Kidney (tissue), 14 donors: ENCODE data around the gene NHSL2. TPM values are rescaled to one million over a fixed set of nuclear protein-coding genes. Genes with fewer than 3 reads are reported as not detected.

Experiments
- DNase-seq, 5 donors: peaks; one replicate each; pipeline ENCODE4 v3.0.0-alpha.2; 2013 to 2020
- FAIRE-seq: peaks from 2 replicates; lab custom pipeline; 2012; peaks lifted over from hg19 to GRCh38; lab: Jason Lieb, UNC
- H3K27ac ChIP-seq, 2 donors: one replicate each; pipeline ENCODE4 v1.7.0; 2013; ENCODE audit warnings: low read depth in 2 of 2, low read length in 2 of 2, inconsistent platforms in 1 of 2
- H3K27me3 ChIP-seq: one replicate; pipeline ENCODE4 v1.7.1; 2013; ENCODE audit warnings: low read length, inconsistent platforms; ENCODE audit not compliant: control insufficient read depth, insufficient read depth
- H3K36me3 ChIP-seq, 3 donors: one replicate each; pipeline versions ENCODE4 v1.7.0 to v1.7.1; 2013; ENCODE audit warnings: low read length in 3 of 3, control low read depth in 1 of 3, inconsistent platforms in 1 of 3; ENCODE audit not compliant: insufficient read depth in 3 of 3, control insufficient read depth in 2 of 3
- H3K4me1 ChIP-seq, 3 donors: one replicate each; pipeline versions ENCODE4 v1.7.0 to v1.7.1; 2013; ENCODE audit warnings: low read length in 3 of 3, inconsistent platforms in 1 of 3, low read depth in 1 of 3; ENCODE audit not compliant: control insufficient read depth in 2 of 3, insufficient read depth in 2 of 3
- H3K4me3 ChIP-seq, 3 donors: one replicate each; pipeline versions ENCODE4 v1.7.0 to v1.8.1; 2013; ENCODE audit warnings: low read length in 3 of 3, control low read depth in 1 of 3, inconsistent platforms in 1 of 3
- H3K9ac ChIP-seq, 3 donors: one replicate each; pipeline versions ENCODE4 v1.7.0 to v1.7.1; 2013; ENCODE audit warnings: low read length in 3 of 3, control low read depth in 1 of 3, inconsistent platforms in 1 of 3
- H3K9me3 ChIP-seq, 3 donors: one replicate each; pipeline versions ENCODE4 v1.7.0 to v1.7.1; 2013; ENCODE audit warnings: low read length in 3 of 3, control low read depth in 1 of 3, inconsistent platforms in 1 of 3; ENCODE audit not compliant: control insufficient read depth in 2 of 3, insufficient read depth in 1 of 3
- intact Hi-C: fragments of 100-400 bp; cut with DNase I; formaldehyde crosslinking; loops from one replicate; pipeline ENCODE4 v1.11.1; 2022
- polyA plus RNA-seq: library from polyadenylated mRNA; stranded (reverse); fragments of 350-450 nt; fragmentation: Illumina TruSeq; extraction: RNeasy Lipid Tissue Mini Kit (QIAGEN cat#74804); gene quantifications from one replicate; pipeline ENCODE4 v1.2.3, GENCODE V29; 2014; ENCODE audit warnings: low read depth, low replicate concordance; ENCODE audit not compliant: insufficient read depth
- total RNA-seq: library from RNA; stranded (reverse); fragmentation: NEBNext Ultra II Directional; extraction: Animal tissue kit (Norgen Biotek cat#: 25700); gene quantifications from one replicate; pipeline ENCODE4 v1.2.1, GENCODE V29; 2021
- TF ChIP-seq, protein P1 (sequence below): IDR thresholded peaks from 3 replicates; pipeline ENCODE4 v1.5.1; 2012; ENCODE audit warnings: mild to moderate bottlenecking, moderate library complexity, borderline replicate concordance; ENCODE audit not compliant: insufficient read depth; ENCODE audit errors: extremely low read depth
- donor health status: control.
- donor health status: control.
- donor health status: control.
- donor health status: control.
- donor health status: control.
- donor health status: DM: yes; HTN: yes; CAD: no.
- donor health status: Normal renal cell carcinoma (clear cell type).

The NHSL2 gene
- total and polyA plus RNA-seq, 2 donors from 2014 or later: 1.3 to 10.8 TPM

DNA sequence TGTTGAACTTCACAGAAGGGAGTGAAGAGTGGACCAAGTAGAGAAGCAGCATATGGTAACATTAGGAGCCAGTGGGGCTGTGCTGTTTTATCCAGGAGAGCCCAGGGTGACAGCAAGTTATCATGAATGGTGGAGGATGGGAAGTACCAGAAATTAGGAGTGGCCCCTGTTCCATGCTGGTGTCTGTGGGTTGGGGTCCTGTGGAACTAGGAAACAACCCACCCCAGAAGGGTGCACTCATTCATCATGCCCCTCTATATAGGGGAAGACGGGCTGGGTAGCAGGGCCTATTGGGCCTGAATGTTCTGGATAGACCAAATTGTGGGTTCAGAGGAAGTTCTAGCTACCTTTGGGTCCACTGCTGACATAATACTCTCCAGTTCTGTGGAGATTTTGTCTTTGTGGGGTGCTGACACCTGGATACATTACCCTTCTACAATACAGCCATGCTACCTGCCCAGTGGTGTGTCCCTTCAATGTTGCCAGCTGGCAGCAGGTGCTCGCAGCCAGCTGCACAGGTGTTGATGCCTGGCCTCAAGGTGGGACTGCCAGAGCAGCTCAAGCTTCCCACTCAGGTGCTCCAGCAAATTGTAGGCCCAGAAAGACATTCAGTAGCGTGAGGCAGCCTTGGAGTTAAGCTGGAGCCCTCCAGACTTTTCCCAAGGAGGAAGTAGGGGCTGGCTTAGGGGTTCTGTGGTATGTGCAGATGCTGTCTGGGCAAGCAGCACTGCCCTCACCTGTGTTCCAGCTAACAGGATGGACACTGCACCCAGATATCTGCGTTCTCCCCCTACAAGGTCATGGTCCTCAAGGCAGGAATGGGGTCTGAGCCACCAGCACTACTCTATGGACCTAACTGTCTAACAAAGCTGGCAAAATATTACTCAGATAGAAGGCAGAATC is 106.5 kb downstream of the NHSL2 start:
- Histone ChIP-seq H3K9ac (no peak overlapping the region), H3K9me3 (no peaks in the 10 kb centered on the region), H3K4me3 (no peak overlapping the region), H3K27me3 (peaks cover 9% of the 10 kb centered on the region), H3K4me1 (peaks cover 0 to 4% (median 0%) of the 10 kb centered on the region in 3 donors), H3K27ac (no peak overlapping the region), H3K36me3 (no peaks in the 10 kb centered on the region)
- DNase-seq: no peak
- no peak for FAIRE-seq
- intact Hi-C loops: no loop called here
- TF ChIP-seq, protein P1, sequence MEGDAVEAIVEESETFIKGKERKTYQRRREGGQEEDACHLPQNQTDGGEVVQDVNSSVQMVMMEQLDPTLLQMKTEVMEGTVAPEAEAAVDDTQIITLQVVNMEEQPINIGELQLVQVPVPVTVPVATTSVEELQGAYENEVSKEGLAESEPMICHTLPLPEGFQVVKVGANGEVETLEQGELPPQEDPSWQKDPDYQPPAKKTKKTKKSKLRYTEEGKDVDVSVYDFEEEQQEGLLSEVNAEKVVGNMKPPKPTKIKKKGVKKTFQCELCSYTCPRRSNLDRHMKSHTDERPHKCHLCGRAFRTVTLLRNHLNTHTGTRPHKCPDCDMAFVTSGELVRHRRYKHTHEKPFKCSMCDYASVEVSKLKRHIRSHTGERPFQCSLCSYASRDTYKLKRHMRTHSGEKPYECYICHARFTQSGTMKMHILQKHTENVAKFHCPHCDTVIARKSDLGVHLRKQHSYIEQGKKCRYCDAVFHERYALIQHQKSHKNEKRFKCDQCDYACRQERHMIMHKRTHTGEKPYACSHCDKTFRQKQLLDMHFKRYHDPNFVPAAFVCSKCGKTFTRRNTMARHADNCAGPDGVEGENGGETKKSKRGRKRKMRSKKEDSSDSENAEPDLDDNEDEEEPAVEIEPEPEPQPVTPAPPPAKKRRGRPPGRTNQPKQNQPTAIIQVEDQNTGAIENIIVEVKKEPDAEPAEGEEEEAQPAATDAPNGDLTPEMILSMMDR: no peak

GRCh38 chrX:72018277-72019112 is 107.8 kb downstream of the NHSL2 start:
- intact Hi-C loops: no loop called here
- FAIRE-seq: no peak
- no peaks in the 10 kb centered on the region for H3K36me3 ChIP-seq
- TF ChIP-seq, protein P1: peak; percentile 56
- H3K4me1 ChIP-seq: peaks cover 0 to 4% (median 0%) of the 10 kb centered on the region in 3 donors
- H3K9me3 ChIP-seq: no peaks in the 10 kb centered on the region
- peaks cover 7% of the 10 kb centered on the region for H3K27me3 ChIP-seq
- DNase-seq: peak; percentile 77 to 96 (median 89)
- H3K9ac ChIP-seq: no peak overlapping the region
- H3K4me3 ChIP-seq: no peak overlapping the region
- no peak overlapping the region for H3K27ac ChIP-seq

- no peak for FAIRE-seq
- Histone ChIP-seq H3K27me3 (peaks cover 4% of the 10 kb centered on the region), H3K4me3 (no peak overlapping the region), H3K36me3 (no peaks in the 10 kb centered on the region), H3K9ac (peak overlapping the region in 1 of 3 donors; percentile 26), H3K27ac (no peak overlapping the region), H3K9me3 (no peaks in the 10 kb centered on the region), H3K4me1 (peaks cover 0 to 4% (median 0%) of the 10 kb centered on the region in 3 donors)
- intact Hi-C loops: no loop called here
- TF ChIP-seq, protein P1: no peak
- no peak for DNase-seq
These were observed 108.8 kb downstream of the NHSL2 start for GRCh38 chrX:72019487-72019886.
